Endothelial cell of umbilical vein (primary cell): ENCODE measurements around the gene RING1. TPM values are rescaled to one million over a fixed set of nuclear protein-coding genes. Genes with fewer than 3 reads are reported as not detected.

ENCODE experiments used
- BruUV-seq: library from RNA; stranded (reverse); fragments of 400-500 nt; replicated peaks from 2 replicates; lab custom pipeline; 2021; lab: Mats Ljungman, UMichigan
- CTCF ChIA-PET: fragments of 300-600, 350-600 bp; sonication (Branson Sonifier 250); formaldehyde crosslinking; loops from one replicate; lab custom pipeline; 2021; ENCODE audit warnings: antibody characterized with exemption, inconsistent platforms; lab: Charles Lee
- POLR2A ChIA-PET: fragments of 300-600, 350-600 bp; sonication (Branson Sonifier 250); formaldehyde crosslinking; loops from one replicate; lab custom pipeline; 2021; ENCODE audit warnings: antibody characterized with exemption, inconsistent platforms; lab: Charles Lee
- DNase-seq: peaks from one replicate; pipeline ENCODE4 v3.0.0-alpha.2; 2011; ENCODE audit warnings: low read depth, low spot score
- FAIRE-seq: peaks from 2 replicates; lab custom pipeline; 2011; peaks lifted over from hg19 to GRCh38; lab: Jason Lieb, UNC
- H2AFZ ChIP-seq: 2 replicates; pipeline ENCODE4 v1.6.0; 2012; ENCODE audit warnings: low read depth, low read length, control low read depth, inconsistent platforms
- H3K27ac ChIP-seq: 2 replicates; pipeline ENCODE4 v1.5.1; 2011; ENCODE audit warnings: low read depth, mild to moderate bottlenecking, control low read depth, low read length, moderate library complexity; ENCODE audit not compliant: insufficient read depth
- H3K27me3 ChIP-seq, 2 experiments: 2 replicates each; pipeline versions ENCODE4 v1.6.0 to v1.6.1; 2011; ENCODE audit warnings: low read length in 2 of 2, mixed read lengths in 1 of 2; ENCODE audit not compliant: control insufficient read depth in 2 of 2, insufficient read depth in 2 of 2
- H3K36me3 ChIP-seq, 2 experiments: 2 replicates in 1 of 2; 3 replicates in 1 of 2; pipeline ENCODE4 v1.5.1; 2011; ENCODE audit warnings: low read length in 2 of 2, mild to moderate bottlenecking in 1 of 2, moderate library complexity in 1 of 2; ENCODE audit not compliant: control insufficient read depth in 2 of 2, insufficient read depth in 2 of 2; ENCODE audit errors: extremely low read depth in 1 of 2
- H3K4me1 ChIP-seq: 3 replicates; pipeline ENCODE4 v1.5.1; 2011; ENCODE audit warnings: mild to moderate bottlenecking, low read length; ENCODE audit not compliant: control insufficient read depth, insufficient read depth; ENCODE audit errors: extremely low read depth
- H3K4me2 ChIP-seq: 2 replicates; pipeline ENCODE4 v1.6.1; 2011; ENCODE audit warnings: low read length, control low read depth, mixed read lengths; ENCODE audit not compliant: insufficient read depth
- H3K4me3 ChIP-seq, 3 experiments: fragments of 200-600 bp in 1 of 3; sonication (generic), shearing (Covaris generic) in 1 of 3; replicated peaks in 1 of 3; 2 replicates each; pipeline ENCODE4 v1.5.1; 2011 to 2016; ENCODE audit warnings: control low read depth in 3 of 3, low read length in 3 of 3, mild to moderate bottlenecking in 2 of 3, inconsistent platforms in 1 of 3, low read depth in 1 of 3, moderate library complexity in 1 of 3; ENCODE audit not compliant: insufficient read depth in 1 of 3
- H3K79me2 ChIP-seq: 2 replicates; pipeline ENCODE4 v1.6.0; 2012; ENCODE audit warnings: low read length, inconsistent platforms; ENCODE audit not compliant: control insufficient read depth, insufficient read depth
- H3K9ac ChIP-seq: replicated peaks from 2 replicates; pipeline ENCODE3; 2011; ENCODE audit warnings: low read length, control low read depth; ENCODE audit not compliant: insufficient read depth; ENCODE audit errors: extremely low read depth
- H3K9me1 ChIP-seq: replicated peaks from 3 replicates; pipeline ENCODE4 v1.6.0; 2011; ENCODE audit warnings: mild to moderate bottlenecking, low read length; ENCODE audit not compliant: control insufficient read depth, insufficient read depth; ENCODE audit errors: extremely low read depth
- H3K9me3 ChIP-seq: replicated peaks from 2 replicates; pipeline ENCODE4 v1.5.1; 2012; ENCODE audit warnings: low read length, inconsistent platforms; ENCODE audit not compliant: control insufficient read depth, insufficient read depth
- H4K20me1 ChIP-seq: replicated peaks from 2 replicates; pipeline ENCODE3; 2011; ENCODE audit warnings: mild to moderate bottlenecking, low read length; ENCODE audit not compliant: control insufficient read depth, insufficient read depth; ENCODE audit errors: extremely low read depth
- FOS ChIP-seq: IDR thresholded peaks from 2 replicates; pipeline ENCODE4 v1.6.1; 2011; ENCODE audit warnings: mild to moderate bottlenecking, low read length, moderate library complexity, borderline replicate concordance; ENCODE audit not compliant: insufficient read depth
- JUN ChIP-seq: IDR thresholded peaks from 2 replicates; pipeline ENCODE4 v1.6.1; 2011; ENCODE audit warnings: borderline replicate concordance, low read depth; ENCODE audit not compliant: insufficient read length, insufficient read depth
- MYC ChIP-seq: IDR thresholded peaks from one replicate; pipeline ENCODE4 v1.6.1; 2011; ENCODE audit warnings: mild to moderate bottlenecking, low read depth, low read length
- POLR2A ChIP-seq: IDR thresholded peaks from 2 replicates; pipeline ENCODE4 v1.6.1; 2012; ENCODE audit warnings: low read depth, mild to moderate bottlenecking, control low read depth, low read length
- POLR2AphosphoS5 ChIP-seq: IDR thresholded peaks from 2 replicates; pipeline ENCODE4 v1.6.1; 2012; ENCODE audit warnings: low read depth, mild to moderate bottlenecking, control low read depth, low read length, moderate library complexity; ENCODE audit not compliant: insufficient read depth
- dilution Hi-C: fragments of 300-500 bp; cut with MboI; formaldehyde crosslinking; loops from one replicate; pipeline ENCODE4 v1.15.0; 2019; ENCODE audit warnings: low sequenced_read_pairs; ENCODE audit not compliant: extremely low pct_ligation_motif_present
- intact Hi-C: fragments of 100-400 bp; cut with micrococcal nuclease; formaldehyde crosslinking; loops from one replicate; pipeline ENCODE4 v1.10.0; 2022
- polyA plus RNA-seq, 4 experiments: library from polyadenylated mRNA; depleted of rRNA in 3 of 4; stranded (reverse) in 3 of 4; unstranded in 1 of 4; fragments of >200 nt; gene quantifications; 2 replicates each; pipeline versions ENCODE4 v1.2.1 to v1.2.3, GENCODE V29; 2011 to 2012; ENCODE audit warnings: missing spikeins in 1 of 4
- total RNA-seq: library from RNA; stranded (reverse); gene quantifications from 2 replicates; pipeline ENCODE4 v1.2.3, GENCODE V29; 2021
- TF ChIP-seq, protein P1 (sequence below), 2 donors: IDR thresholded peaks; 1 replicate in 1 of 2; 2 replicates in 1 of 2; pipeline ENCODE4 v1.5.1; 2011; ENCODE audit warnings: low read length in 2 of 2, mild to moderate bottlenecking in 2 of 2, moderate library complexity in 2 of 2, control low read depth in 1 of 2, inconsistent platforms in 1 of 2, low read depth in 1 of 2; ENCODE audit not compliant: insufficient read depth in 1 of 2; ENCODE audit errors: extremely low read depth in 1 of 2

RING1 gene
- total and polyA plus RNA-seq, 2 donors (not counting 3 experiments of a cell fraction or from before 2014, with no cell fraction given), result 26.8 to 27.9 TPM

DNA sequence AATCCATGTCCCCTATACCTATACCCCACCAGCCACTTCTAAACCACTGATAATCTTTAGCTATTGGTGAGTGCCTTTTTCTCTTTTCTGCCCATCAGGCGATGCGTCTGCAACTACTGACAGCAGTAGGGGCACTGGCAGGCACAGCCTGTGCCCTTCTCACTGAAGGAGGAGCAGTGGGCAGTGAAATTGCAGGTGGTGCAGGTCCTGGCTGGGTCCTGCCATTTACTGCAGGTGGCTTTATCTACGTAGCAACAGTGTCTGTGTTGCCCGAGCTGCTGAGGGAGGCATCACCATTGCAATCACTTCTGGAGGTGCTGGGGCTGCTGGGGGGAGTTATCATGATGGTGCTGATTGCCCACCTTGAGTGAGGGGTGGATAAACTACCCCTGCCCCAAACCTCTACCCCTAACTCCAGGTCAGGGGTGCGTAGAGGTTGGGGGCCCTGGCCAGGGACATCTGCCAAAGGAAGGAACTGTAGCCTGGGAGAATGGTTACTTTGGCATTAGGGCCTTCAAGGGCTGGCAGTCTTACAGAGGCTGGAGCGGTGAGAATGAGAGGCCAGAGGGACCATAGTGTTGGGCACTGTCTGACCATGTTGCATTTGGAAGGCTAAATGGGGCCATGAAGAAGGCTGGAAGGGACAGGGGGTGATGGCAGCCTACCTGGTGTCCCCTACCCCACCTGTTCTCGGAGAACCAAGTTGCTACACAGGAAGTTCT lies 4.7 kb upstream of the RING1 start:
- H3K9me3 ChIP-seq, result no peaks in the 10 kb centered on the region
- dilution Hi-C loops (no loop called here), intact Hi-C loops (loop anchor here (5.0 kb wide), 2 partner anchors 109 to 231 kb away; partner anchors contain the start of gene TAPBP)
- CTCF ChIA-PET, result no interaction called here
- peaks cover 38% of the 10 kb centered on the region for H3K4me1 ChIP-seq
- no peak overlapping the region for H3K27ac ChIP-seq
- H3K36me3 ChIP-seq, result peaks cover 12 to 15% of the 10 kb centered on the region in 2 experiments
- no peak overlapping the region for H2AFZ ChIP-seq
- H3K27me3 ChIP-seq, result no peaks in the 10 kb centered on the region
- no peaks in the 10 kb centered on the region for H3K9me1 ChIP-seq
- H3K4me2 ChIP-seq, result no peak overlapping the region
- TF ChIP-seq FOS, result no peak
- TF ChIP-seq POLR2AphosphoS5, result no peak
- TF ChIP-seq MYC, result no peak
- TF ChIP-seq POLR2A, result no peak
- TF ChIP-seq JUN, result no peak
- TF ChIP-seq, protein P1, sequence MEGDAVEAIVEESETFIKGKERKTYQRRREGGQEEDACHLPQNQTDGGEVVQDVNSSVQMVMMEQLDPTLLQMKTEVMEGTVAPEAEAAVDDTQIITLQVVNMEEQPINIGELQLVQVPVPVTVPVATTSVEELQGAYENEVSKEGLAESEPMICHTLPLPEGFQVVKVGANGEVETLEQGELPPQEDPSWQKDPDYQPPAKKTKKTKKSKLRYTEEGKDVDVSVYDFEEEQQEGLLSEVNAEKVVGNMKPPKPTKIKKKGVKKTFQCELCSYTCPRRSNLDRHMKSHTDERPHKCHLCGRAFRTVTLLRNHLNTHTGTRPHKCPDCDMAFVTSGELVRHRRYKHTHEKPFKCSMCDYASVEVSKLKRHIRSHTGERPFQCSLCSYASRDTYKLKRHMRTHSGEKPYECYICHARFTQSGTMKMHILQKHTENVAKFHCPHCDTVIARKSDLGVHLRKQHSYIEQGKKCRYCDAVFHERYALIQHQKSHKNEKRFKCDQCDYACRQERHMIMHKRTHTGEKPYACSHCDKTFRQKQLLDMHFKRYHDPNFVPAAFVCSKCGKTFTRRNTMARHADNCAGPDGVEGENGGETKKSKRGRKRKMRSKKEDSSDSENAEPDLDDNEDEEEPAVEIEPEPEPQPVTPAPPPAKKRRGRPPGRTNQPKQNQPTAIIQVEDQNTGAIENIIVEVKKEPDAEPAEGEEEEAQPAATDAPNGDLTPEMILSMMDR (IDR thresholded peaks at IDR 0.05; ENCODE audit: extremely low read depth in 1 of 2, insufficient read depth in 1 of 2, low read depth in 1 of 2, low read length in 2 of 2), result no peak
- H4K20me1 ChIP-seq, result no peaks in the 10 kb centered on the region
- H3K4me3 ChIP-seq, result no peak overlapping the region
- no TSS peak for BruUV-seq
- H3K9ac ChIP-seq, result no peak overlapping the region
- peaks cover 38% of the 10 kb centered on the region for H3K79me2 ChIP-seq
- FAIRE-seq, result no peak
- DNase-seq, result no peak
- POLR2A ChIA-PET, result no interaction called here
